Activated T-cell treated with anti-CD3 and anti-CD28 coated beads for 48 hours (primary cell): ENCODE measurements around the gene GAPDH.
"Not testable (repeated sequence)": the region's sequence is repeated elsewhere in the genome, so short reads cannot be mapped to it uniquely, and the experiment has no call there.

ENCODE experiments used
- DNase-seq: peaks from one replicate; pipeline ENCODE4 v3.0.0-alpha.2; 2020; ENCODE audit warnings: low read depth

The GAPDH gene

DNA sequence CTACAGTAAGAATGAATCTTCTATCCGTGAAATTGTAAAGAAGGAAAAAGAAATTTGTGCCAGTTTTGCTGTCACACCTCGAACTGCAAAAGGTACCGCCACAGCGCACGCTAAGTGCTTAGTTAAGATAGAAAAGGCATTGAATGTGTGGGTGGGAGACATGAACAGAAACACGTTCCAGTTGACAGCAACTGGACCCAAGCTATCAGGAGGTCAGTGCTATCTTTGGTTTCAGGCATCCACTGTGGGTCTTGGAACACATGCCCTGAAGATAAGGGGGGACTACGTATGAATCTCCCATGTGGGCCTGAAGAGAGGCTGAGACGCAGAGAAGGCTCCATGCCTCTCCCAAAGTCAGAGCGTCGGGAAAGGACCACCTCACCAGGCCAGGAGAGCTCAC, 11.7 kb downstream of the GAPDH start:
- DNase-seq = no peak

DNA sequence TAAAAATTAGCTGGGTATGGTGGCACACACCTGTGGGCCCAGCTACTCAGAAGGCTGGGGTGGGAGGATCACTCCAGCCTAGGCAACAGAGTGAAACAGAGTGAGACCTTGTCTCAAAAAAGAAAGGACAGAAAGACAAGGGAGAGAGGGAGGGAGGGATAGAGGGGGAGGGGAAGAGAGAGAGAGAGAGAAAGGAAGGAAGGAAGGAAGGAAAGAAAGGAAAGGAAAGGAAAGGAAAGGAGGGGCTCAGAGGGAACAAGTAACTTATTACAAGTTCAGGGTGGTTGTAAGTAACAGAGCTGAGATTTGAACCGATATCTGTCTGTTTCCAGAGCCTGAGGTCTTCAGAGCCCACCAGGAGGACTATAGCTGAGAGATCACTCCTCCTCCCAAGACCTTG, 13.2 kb downstream of the GAPDH start:
- DNase-seq = no peak

DNA sequence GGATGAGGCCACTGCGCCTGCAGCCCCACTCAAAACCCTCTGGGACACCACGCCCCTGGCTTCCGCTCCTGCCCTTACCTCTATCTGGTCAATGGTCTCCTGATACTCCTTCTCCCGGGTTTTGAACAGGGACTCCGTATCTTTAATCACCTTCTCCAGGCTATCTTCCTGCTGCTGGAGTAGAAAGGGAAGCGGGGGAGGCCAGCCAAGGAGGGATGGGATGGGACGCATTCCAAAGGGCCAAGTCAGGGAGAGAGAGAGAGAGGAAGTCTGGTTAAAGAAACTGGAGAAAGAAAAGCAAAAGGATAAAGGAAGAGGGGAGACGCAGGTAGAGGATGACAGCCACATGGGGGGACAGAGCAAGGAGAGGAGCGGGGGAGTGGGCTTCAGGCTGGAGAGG, 13.7 kb downstream of the GAPDH start:
- DNase-seq = no peak

DNA sequence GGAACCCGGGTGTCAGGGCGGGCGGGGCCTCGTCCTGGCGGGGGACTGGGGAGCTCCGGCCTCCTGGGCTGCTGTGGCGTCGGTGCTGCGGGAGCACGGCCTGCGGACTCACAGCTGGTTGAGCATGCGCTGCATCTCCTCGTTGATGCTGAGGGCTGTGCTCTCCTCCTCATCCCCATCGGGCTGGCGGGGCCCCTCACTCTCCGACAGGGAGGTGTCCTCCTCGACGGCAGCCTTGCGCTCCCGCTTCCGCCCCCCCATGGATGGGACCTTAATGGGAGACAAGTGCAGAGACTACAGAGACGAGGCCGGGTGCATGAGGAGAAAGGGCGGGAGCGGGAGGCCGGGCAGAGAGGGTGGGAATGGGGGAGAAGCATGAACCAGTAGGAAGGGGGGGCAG, 14.2 kb downstream of the GAPDH start:
- no peak for DNase-seq

DNA sequence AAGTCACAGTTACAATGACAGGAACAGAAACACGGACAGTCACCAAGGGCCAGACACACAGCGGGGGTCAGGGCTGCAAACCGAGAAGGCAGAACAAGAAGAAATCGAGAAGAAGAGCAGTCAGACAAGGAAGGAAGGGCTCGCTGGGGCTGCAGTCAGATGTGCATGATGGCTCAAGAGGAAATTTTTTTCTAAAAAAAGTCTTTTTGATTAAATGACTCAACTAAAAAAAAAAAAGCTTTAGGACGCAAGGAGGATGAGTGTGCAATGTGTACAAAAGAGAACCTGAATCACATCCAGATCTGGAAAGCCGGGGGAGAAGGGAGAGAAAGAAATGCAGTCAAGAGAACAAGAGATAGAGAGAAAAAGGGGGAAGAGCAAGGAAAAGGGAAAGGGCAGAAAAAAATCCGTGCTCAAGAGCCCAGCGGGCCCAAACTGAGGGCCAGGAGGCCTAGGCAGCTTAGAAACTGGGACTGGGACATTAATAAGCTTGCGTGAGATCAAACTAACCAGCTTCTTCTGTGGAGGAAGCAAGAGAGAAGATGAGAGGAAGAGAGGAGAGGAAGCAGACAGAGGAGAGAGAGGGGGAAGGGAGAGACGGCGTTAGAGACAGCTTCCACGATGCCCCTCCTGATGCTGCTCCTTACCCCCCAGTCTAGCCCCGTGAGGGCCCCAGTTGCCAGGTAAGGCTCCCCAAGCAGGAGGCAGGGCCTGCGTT, 14.8 kb downstream of the GAPDH start:
- no peak for DNase-seq

DNA sequence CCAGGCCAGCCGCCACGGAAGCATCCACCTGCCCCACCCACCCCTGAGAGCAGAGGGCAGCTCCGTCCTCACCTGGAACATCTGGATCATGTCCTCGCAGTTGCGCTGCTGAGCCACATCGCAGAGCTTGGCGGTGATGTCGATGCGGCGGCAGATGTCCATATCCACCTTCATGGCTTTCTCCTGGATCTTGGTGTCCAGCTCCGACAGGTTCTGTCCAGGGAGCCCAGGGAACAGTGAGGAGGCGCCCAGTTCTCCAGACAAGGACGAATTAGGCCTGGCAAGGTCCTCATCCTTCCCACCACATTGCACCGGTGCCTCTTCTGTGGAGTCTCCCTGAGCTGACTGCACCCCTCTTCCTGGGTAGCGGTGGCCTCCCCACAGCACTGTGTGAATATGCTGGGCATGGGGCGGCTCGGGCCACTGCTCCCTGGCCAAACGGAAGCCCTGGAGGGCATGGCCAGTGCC, 15.4 kb downstream of the GAPDH start:
- DNase-seq = no peak

DNA sequence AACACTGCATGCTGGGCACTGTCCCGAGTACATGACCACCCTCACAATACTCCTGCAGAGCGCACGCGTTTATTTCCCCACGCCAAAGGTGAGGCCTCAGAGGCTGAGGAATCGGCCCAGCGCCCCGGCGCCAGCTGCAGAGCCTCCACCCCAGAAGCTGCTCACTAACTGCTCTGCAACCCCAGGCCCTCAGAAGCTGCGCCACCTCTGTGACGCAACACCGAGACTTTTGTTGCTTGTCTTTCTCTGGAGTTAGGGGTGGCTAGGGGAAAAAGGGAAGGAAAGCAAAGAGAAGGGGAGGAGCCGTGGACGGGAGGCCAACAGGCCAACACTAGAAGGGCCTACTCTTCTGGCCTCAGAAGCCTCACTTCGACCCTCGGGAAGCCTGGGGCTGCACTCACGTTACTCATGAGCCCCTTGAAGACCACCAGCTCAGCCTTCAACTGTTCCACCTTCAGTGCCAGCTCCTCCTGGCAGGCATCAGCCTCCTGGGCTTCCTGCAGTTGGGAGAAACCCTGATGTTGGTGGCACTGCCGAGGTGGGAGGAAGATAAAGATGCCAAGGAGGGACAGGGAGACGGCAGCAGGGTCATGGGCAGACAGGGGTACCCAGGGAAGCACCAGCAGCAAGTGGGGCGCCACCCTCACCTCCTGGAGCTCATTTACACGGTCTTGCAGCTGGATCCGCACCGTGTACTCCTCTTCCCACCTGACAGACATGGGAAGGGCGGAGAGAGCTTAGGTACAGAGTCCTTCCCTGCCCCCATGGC, 16.2 kb downstream of the GAPDH start:
- no peak for DNase-seq

DNA sequence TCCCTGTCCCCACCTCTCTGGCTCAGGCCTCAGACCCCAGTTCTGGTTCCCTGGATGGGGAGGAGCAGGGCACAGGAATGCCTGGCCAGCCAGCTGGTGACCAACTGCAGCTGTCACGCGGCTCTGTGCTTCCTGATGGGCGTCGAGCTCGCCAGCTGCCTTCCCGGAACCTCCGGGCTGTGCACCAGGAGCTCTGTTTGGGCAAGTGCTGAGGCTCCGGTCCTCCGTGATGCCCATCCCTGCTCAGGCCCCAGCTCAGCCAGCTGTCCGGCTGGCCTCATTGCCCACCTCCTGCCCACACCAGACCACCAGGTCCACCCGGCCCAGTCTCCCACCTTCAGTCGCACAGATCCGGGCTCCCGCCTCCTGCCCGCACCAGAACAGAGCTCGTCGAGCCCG, 16.7 kb downstream of the GAPDH start:
- DNase-seq = no peak

DNA sequence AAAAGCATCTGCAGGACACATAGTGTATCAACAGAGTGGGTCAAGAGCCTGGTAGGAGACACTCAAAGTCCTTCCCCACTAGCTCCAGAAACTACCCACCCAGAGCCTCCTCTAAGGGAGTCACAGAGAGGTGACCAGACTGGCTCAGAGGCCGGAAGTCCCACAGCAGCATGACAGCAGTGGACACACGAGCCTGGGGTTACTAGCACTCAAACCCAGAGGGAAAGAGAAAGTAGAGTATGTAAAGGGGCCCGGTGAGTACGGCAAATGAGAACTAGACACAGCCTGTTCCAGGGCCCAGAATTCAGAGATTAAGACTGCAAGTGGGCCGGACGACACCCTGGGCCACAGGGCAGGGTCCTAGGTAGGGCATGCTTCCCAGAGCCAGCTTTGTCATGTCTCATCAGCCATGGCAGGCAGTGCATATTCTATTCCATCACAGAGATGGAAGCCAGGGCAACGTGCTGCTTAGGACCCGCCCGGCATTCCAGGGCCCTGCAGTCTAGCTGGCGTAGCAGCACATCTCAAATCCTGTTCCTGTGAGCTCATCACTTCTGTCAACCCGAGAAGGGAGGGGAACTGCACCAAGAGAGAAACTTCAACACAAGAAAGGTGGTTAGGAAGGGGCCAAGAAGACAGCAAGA, 17.3 kb downstream of the GAPDH start:
- no peak for DNase-seq

DNA sequence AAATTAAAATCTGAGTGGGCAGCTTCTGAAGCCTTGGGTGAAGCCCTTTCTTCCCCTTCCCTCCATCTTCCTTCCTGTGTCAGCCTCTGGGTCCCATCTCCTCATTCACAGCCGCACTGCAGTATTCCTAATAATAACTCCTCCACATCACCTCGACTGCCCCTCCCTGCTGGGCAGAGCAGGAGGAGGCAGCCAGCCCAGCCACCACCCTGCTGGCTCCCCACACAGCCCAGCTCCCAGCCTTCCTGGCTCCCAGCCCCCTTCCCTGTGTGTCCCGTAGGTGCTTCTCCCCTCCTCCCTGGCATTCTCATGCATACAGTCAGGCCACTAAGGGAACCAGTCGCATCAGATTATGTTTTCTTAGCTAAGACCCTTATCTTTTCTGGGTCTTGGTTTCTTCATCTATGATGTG, 17.8 kb downstream of the GAPDH start:
- no peak for DNase-seq

DNA sequence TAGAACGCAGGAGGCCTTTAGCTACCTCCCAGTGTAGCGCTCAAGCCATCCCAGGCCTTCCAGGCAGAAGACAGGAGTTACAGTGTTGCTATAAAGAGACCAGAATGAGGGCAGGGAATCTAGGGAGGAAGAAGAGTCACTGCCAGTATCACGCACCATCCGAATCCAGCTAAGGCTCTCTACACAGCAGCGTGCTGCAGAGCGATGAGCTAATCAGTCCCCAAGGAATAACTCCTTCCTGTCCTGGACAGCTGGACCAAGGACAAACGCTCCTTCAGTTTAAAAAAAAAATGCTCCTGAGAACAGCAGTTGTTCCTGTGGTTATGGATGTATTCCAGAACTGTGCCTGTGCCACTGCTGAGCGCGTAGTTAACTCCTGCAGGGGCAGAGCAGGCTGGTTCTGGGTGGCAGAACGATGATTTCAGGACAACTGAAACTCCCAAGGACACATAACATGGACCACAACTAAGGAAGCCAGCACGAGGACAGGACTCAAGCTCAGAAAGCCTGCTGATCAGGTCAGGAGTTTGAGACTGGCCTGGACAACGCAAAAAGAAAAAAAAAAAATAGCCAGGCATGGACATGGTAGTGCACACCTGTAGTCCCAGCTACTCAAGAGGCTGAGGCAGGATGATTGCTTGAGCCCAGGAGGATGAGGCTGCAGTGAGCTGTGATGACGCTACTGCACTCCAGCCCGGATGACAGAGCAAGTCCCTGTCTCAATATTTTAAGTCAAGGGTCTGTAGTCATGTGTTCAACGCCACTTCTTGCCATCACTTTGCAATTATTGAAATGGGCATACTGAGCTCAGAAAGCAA, 18.9 kb downstream of the GAPDH start:
- no peak for DNase-seq

DNA sequence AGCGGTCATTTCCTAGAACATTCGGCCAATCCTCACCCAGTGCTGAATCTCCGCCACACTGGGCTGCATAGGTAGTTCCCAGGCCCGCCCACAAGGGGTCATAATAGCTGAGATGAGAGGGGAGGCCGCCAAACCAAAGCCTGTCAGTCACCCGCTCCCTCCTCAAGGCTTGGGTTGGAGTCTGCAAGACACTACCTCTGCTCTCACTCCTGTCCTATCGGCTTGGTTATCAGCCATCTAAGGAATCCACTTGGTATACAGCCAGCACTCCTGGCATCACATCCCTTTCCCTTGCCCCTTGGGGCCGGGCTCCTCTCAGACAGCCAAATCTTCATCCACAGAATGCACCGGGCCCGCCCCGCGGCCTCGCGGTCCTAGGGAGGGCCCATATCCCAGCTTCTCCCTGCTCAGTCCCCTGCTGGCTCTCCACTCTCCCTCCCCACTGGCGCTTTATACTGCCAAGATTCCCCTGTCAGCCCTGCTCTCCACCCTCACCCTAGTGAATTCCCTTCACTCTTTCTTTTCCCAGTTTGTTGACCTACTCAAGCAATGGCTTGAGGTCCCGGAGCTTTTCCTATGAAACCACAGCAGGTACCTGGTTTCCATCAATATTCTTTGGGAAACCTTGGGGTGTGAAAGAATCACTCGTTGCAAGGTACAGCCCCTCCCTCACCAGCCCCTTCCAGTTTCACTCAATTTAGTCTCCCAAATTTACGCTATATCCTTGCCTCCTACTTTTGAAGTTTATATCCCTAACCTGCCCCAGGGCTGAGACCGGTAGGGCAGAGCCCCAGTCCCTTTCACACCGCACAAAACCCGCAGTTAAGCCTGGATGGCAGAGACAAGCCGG, 20.1 kb downstream of the GAPDH start:
- DNase-seq = peak; percentile 67

DNA sequence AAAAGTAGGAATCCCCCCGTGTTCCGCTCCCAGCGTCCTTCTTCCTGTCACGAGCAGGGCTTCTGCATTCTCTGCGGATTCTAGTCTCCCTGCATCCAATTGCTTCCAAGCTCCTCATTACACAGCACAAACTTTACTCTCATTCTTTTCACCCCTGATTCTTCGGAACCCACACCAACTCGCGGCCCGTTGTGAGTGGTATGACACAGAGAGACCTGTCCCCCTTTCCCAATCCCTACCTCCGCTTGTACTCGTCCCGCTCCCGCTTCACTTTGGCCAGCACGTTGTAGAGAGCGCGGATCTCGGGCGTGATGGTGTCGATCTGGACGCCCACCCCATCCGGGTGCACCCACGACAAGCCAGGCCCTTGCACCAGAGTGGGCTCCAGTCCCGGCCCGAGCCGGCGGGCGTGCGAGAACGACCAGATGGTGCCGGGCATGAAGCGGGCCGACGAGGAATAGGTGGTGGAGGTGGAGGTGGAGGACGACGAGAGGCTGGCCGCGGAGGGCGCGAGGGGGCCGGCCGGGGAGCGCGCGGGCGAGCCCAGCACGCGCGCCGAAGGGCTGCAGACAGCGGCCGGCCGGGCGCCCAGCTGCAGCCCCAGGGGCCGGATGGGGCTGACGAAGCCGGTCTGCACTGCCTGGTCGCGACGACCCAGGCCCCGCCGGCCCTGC, 20.8 kb downstream of the GAPDH start:
- DNase-seq = no peak

DNA sequence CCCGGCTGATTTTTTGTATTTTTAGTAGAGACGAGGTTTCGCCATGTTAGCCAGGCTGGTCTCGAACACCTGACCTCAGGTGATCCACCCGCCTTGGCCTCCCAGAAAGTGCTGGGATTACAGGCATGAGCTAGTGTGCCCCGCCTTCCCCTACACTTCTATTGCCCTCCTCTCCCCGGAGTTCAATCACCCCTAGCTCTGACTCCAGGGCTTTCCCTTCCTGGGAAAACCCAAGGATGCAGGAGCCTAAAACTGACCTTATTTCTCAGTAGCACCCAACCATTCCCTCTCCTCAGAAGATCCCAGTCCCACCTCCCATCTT, 22.1 kb downstream of the GAPDH start:
- DNase-seq = not testable (repeated sequence)

DNA sequence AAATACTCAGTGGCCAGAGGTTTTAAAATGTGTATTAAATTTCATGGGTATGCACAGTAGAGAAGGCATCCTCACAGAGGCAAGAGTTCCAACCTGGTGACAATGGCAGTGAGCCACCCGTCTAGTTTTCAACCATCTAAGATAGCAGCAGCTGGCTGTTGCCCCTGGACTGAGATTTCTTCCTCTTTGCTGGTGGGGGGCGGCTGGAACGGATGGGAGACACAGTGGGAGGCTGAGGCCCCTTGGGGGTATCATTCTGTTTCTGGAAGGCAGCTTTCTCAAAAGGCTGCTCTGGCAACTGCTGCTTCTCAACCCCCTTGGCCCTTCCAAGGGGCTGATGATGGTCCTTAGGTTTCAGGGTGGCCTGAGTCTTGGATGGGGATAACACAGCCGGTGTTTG, 22.5 kb downstream of the GAPDH start:
- no peak for DNase-seq

DNA sequence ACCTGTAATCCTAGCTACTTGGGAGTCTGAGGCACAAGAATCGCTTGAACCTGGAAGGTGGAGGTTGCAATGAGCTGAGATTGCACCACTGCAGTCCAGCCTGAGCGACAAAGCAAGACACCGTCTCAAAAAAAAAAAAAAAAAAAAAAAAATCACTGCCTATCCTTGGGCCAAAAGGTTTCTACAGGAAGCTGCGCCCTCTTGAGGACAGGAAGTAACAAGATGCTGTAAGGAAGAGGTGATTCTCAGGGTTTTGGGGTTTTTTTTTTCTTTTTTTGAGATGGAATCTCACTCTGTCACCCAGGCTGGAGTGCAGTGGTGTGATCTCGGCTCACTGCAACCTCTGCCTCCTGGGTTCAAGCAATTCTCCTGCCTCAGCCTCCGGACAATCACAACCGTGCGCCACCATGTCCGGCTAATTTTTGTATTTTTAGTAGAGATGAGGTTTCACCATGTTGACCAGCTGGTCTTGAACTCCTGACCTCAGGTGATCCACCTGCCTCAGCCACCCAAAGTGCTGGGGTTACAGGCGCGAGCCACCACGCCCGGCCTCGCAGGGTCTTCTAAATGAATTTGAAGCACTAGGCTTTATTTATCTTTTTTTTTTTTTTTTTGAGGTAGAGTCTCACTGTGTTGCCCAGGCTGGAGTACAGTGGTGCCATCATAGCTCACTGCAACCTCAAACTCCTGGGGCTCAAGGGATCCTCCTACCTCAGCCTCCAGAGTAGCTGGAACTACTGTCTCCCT, 23.9 kb downstream of the GAPDH start:
- not testable (repeated sequence) for DNase-seq

DNA sequence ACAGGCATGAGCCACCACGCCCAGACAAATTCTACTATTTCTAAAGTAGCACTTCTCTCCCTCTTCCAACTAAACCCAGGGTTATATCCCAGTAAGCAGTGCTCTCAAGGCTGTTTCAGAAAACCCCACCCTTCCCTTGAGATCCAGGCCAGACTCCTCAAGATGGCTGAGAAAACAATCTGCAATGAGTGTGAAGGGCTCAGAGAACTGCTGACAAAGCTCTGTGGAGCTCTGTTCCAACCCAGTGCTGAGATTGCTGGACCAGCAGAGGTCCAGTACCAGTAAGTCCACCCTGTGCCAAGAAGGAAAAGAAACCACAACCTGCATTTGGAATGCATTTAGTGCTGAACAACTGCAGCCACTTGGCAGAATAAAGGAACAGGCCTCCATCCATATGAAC, 25.2 kb downstream of the GAPDH start:
- no peak for DNase-seq

DNA sequence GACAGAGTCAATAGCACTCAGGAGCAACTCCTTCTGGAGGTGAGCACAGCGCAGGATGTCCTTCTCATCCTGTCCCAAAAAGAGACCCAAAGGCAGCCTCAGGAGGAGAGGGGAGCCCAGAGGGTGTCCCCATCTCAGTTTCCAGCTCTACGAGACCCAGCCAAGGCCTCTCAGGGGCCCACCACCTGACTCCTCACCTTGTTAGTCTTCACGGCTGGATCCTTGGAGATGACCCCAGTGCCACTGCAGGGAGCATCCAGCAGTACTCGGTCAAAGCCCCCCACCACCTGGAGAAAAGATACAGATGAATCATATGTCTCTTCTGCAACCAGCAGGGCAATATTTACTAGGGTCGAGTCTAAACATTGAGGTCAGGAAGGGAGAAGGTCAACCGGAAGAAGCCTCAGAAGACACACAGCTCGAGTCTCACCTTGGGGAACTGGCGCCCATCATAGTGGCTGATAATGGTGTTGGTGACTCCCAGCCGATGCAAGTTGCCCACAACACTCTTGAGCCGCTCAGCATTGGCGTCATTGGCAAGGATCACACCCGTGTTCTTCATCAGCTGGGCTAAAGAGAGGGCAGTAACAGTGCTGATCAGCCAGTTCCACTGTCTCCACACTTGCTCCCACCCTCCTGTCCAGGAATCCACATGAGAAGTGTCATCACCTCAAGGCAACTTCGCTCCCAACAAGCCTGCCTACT, 26.3 kb downstream of the GAPDH start:
- no peak for DNase-seq

DNA sequence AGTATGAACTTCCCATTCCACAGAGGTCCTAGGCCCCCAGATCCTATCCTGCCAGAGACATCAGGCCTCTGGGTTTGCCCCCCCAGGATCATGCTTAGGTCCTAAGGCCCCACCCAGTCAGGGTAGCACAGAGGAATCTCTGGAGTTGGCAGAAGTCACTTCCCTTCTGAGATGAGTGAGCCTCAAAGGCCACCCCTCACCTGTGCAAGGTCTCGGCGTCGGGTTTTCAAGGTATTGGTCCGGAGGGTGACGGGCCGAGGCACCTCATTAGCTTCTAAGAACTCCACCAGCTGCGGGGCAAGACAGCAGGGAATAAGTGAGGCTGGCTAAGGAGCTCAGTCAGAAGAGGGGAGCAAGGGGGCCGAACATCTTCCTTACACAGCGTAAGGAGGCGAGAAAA, 28.6 kb downstream of the GAPDH start:
- no peak for DNase-seq
